GM13976 (cell line): ENCODE results near the gene GRM4.

ENCODE experiments used
- DNase-seq: peaks from one replicate; pipeline ENCODE4 v3.0.0; 2012; ENCODE audit warnings: low spot score
- CTCF ChIP-seq: IDR thresholded peaks from 2 replicates; pipeline ENCODE4 v1.5.1; 2012; ENCODE audit warnings: borderline replicate concordance, mild to moderate bottlenecking; ENCODE audit not compliant: insufficient read depth; ENCODE audit errors: extremely low read depth, missing control alignments, control extremely low read depth
- in situ Hi-C: fragments of 300-500 bp; cut with MboI; formaldehyde crosslinking; loops from one replicate; pipeline ENCODE4 v1.12.0; 2022; ENCODE audit warnings: low sequenced_read_pairs, mixed read lengths, inconsistent platforms; ENCODE audit not compliant: unreplicated experiment

GRM4 gene

DNA sequence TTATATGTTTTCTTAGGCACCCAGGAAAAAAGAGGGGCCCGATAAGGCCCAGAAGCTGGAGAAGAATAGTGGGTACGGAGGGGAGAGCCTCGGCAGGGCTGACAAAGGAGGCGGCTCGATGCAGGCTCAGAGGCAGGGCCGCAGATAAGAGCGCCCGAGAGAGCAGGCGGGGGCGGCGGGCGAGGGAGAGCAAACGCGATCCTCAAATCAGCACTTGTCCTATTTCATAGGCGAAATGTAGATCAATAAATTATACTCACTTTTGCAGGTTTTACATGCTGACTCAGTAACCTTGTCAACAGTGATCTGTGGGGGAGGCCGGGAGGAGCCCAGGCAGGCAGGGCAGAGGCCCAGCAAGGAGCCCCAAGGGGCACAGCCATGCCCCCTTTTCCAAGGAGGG, 42.6 kb downstream of the GRM4 start:
- TF ChIP-seq CTCF, result no peak
- no peak for DNase-seq
- in situ Hi-C loops, result no loop called here

DNA sequence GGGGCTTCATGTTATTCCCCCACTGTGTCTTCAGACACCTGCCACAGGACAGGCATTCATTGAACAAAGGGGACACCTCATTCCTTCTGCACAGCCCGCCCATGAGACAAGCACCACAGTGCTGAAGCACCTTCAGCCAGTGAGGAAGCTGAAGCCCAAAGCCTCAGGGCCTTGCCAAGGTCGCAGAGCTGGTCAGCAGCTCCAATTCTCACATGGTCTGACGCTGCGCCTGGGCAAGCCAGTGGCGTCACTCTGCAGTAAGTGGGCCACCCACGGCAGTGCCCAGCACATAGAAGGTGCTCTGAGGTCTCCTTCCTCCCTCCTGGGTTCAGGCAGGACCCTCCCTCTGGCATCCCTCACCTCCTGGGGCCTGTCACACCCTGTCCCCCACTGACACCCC, 43.2 kb downstream of the GRM4 start:
- in situ Hi-C loops, result no loop called here
- TF ChIP-seq CTCF, result no peak
- no peak for DNase-seq

DNA sequence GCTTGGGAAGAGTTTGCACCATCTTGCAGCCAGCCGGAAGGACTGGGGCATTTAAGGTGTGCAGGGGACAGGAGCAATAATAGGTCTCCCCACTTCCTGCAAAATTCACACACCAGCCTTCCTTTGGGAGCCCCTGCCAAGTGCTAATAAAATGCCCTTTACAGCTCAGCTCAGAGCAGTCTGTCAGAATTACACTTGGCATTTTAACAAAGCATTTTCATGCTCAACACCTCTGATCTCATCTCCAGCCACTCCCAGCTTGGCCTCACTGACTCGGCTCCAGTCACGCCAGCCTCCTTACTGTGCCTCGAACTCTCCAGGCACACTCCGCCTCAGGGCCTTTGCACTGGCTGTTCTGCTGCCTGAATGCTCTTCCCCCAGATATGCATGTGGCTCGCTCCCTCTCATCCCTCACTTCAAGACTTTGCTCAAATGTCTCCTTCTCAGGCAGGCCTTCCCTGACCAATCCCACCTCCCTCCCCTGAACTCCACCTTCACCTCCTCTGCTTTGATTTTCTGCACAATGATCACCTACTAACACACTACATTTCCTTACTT, 43.7 kb downstream of the GRM4 start:
- TF ChIP-seq CTCF, result no peak
- in situ Hi-C loops, result no loop called here
- no peak for DNase-seq

- in situ Hi-C loops, result no loop called here
- no peak for TF ChIP-seq CTCF
- DNase-seq, result no peak
Observed at GRCh38 chr6:34100788-34101187, 45.1 kb downstream of the GRM4 start.

DNA sequence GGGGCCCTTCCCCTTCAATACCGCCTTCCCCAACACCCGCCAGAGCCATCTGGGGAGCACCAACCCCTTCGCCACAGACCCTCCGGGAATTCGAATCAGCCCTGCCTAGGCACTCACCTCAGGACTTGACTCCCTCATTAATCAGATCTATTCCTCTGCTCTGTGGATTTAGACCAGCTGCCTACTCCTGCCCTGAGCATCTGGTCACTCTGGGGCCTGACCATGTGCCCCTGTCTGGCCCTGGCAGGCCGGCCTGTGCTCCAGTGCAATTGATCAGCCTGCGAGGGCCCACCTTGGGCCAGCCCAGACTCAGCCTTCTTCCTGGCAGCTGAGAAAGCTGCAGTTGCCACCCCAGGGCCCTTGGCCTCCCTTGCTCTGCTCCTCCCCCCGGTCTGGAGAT, 46.0 kb downstream of the GRM4 start:
- no peak for TF ChIP-seq CTCF
- in situ Hi-C loops, result no loop called here
- no peak for DNase-seq

DNA sequence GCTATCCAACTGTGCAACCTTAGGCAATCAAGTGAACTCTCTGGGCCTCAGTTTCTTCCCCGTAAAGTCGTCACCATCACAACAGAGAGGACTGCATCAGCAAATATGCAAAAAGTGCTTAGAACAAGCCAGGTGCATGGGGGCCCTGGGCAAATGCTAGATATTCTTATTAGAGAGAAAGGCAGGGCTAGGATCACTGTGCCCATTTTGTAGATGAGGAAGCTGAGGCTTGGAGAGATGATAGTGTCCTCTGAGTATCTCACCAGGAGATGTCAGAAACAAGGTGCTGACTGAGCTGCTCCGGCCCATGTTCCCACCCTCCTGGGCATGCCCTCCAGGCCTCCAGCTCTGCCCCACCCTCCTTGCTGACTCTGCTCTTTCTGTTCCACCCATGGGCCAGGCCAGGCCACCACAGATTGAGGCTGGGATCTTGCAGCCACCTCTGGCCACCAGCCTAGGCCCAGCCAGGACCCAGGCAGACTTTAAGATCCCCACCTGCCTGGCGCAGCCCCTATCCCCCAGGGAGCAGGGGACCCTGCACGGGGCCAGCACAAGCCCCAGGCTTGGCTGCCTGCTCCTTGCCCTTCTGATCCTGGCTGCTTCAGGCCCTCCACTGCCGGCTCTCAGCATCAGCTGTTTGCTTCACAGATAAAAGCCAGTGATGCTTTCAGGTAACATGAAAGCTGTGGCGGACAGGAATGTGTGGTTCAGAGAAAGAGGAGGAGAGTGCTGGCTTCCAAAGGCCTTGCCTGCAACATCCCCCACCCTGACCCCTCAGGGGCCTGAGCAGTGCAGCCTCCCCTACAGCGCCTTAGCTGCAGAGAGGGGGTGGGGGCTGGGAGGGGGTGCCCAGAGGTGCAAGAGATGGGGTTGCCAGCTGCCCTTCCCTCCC, 47.6 kb downstream of the GRM4 start:
- no peak for DNase-seq
- no peak for TF ChIP-seq CTCF
- in situ Hi-C loops, result no loop called here
